Measurements from ENCODE around the gene PDGFB.

DNA sequence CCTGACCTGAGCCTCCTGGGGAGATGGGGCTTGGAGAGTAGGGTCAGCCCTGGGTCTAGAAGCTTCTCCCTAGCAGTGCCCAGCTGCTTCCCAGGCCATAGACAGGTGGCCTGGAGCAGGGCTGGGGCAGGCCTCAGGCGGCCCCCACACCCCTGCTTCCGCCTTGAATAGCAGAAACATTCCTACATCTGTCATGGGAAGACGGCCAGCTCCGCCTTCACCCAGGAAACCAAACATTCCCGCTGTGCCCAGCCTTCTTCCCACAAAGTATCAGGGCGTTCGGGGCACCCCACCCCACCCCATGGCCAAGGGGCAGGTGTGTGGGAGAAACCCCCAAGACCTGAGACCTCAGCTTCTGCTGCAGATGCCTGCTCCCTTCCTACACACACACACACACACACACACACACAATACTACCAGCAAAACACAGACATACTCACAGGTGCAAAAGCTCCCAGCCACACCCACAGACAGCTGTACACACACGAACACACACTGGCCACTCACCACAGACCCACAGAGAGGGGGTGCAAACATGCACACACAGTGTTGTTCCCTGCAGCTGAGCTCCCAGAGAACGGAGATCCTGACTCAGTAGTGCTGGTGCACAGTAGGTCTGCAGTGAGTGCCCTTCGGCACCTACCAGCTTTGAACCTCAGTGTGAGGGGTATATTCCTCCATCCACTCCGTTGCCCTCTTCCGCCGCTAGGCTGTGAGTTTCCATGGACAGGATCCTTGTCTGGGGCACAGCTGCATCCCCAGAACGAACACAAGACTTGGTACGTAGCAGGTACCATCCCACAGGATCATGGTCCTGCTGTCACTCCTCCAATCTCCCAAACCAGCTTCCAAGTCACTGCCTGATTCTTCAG, 37.4 kb downstream of the PDGFB start:
- TF ChIP-seq CTCF (IDR thresholded peaks at IDR 0.05; ENCODE audit: low read depth, low read length) (no peak), EZH2phosphoT487 (IDR thresholded peaks at IDR 0.05; ENCODE audit: low read depth) (no peak)
